Measurements from ENCODE around the gene TGOLN2.
"Not testable (repeated sequence)": the region's sequence is repeated elsewhere in the genome, so short reads cannot be mapped to it uniquely, and the experiment has no call there.

Gene TGOLN2
- total RNA-seq: 228 to 299 (median 230) reads per million in 3 donors

DNA sequence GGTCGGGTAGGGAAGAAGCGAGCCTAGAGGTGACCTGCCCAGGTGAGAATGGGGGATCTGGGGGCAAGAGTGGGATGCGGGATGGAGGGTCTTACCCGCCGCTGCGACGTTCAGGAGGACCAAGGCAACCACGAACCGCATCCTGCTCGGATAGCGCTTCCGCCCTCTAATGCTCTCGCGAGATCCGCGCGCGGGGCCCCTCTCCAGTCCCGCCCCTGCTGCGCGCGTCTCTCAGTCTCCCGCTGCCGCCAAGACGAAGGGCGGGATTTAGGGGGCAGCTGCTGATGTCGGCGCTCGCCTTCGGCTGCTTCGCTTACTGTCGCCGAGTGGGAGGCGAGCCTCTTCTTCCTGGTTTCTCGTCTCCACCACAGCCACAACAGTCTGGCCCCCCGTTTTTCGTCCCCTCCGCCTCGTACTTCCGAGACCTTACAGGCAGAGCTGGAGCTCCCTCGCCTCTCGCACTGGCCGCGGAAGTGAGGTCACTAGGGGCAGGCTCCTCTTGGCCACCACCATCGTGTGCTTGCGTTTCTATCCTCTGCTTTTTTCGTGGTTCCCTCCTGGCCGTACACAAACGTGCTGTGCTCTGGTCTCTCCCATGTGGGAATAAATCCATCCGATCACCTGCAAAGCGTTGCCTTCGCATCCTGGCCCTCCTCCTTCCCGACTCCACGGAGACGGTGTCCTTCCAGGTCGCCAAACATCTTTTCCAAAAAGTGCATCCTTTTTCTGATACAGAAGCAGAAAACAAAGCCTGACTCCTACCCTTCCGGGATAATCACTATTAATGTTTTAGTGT is at the start of gene TGOLN2:
Gene TGOLN2 (minus strand): TSS at position 168 of the 796 bp plus-strand sequence. CDS start 27 bp downstream, at position 141.
- Histone ChIP-seq H3K9me3 (ENCODE audit: control insufficient read depth, low read length) (no peaks in the 10 kb centered on the region), H3K4me1 (ENCODE audit: control insufficient read depth, insufficient read depth, low read length, poor library complexity, severe bottlenecking) (peaks cover 26% of the 10 kb centered on the region), H3K27ac (ENCODE audit: insufficient read depth, low read length, poor library complexity, severe bottlenecking) (peak within 1 kb of the TSS; percentile 95), H3K4me3 (ENCODE audit: insufficient read depth, low read depth, low read length, poor library complexity, severe bottlenecking) (peak within 1 kb of the TSS; percentile 82), H3K36me3 (ENCODE audit: control insufficient read depth, insufficient read depth, low read length) (peaks cover 18% of the 10 kb centered on the region), H3K27me3 (replicated peaks; ENCODE audit: control insufficient read depth, insufficient read depth, low read length, poor library complexity, severe bottlenecking) (no peaks in the 10 kb centered on the region)
- DNase-seq: peak; percentile 84 to 89 (median 85)

- Histone ChIP-seq H3K4me1 (ENCODE audit: control insufficient read depth, insufficient read depth, low read length, poor library complexity, severe bottlenecking) (no peaks in the 10 kb centered on the region), H3K9me3 (ENCODE audit: control insufficient read depth, low read length) (no peaks in the 10 kb centered on the region), H3K36me3 (ENCODE audit: control insufficient read depth, insufficient read depth, low read length) (peaks cover 25% of the 10 kb centered on the region), H3K27ac (ENCODE audit: insufficient read depth, low read length, poor library complexity, severe bottlenecking) (no peak overlapping the region), H3K4me3 (ENCODE audit: insufficient read depth, low read depth, low read length, poor library complexity, severe bottlenecking) (no peak overlapping the region), H3K27me3 (replicated peaks; ENCODE audit: control insufficient read depth, insufficient read depth, low read length, poor library complexity, severe bottlenecking) (no peaks in the 10 kb centered on the region)
- no peak for DNase-seq
Measured at GRCh38 chr2:85377083-85377482, 49.3 kb upstream of the TGOLN2 start.

GRCh38 chr2:85376291-85377065 is 48.7 kb upstream of the TGOLN2 start:
- DNase-seq: no peak
- peaks cover 25% of the 10 kb centered on the region for H3K36me3 ChIP-seq (ENCODE audit: control insufficient read depth, insufficient read depth, low read length)
- H3K27me3 ChIP-seq (replicated peaks; ENCODE audit: control insufficient read depth, insufficient read depth, low read length, poor library complexity, severe bottlenecking): no peaks in the 10 kb centered on the region
- no peak overlapping the region for H3K4me3 ChIP-seq (ENCODE audit: insufficient read depth, low read depth, low read length, poor library complexity, severe bottlenecking)
- no peaks in the 10 kb centered on the region for H3K9me3 ChIP-seq (ENCODE audit: control insufficient read depth, low read length)
- H3K27ac ChIP-seq (ENCODE audit: insufficient read depth, low read length, poor library complexity, severe bottlenecking): no peak overlapping the region
- H3K4me1 ChIP-seq (ENCODE audit: control insufficient read depth, insufficient read depth, low read length, poor library complexity, severe bottlenecking): no peaks in the 10 kb centered on the region

GRCh38 chr2:85371045-85371444 is 43.3 kb upstream of the TGOLN2 start:
- Histone ChIP-seq H3K4me3 (ENCODE audit: insufficient read depth, low read depth, low read length, poor library complexity, severe bottlenecking) (no peak overlapping the region), H3K9me3 (ENCODE audit: control insufficient read depth, low read length) (no peaks in the 10 kb centered on the region), H3K36me3 (ENCODE audit: control insufficient read depth, insufficient read depth, low read length) (peaks cover 6% of the 10 kb centered on the region), H3K4me1 (ENCODE audit: control insufficient read depth, insufficient read depth, low read length, poor library complexity, severe bottlenecking) (no peaks in the 10 kb centered on the region), H3K27ac (ENCODE audit: insufficient read depth, low read length, poor library complexity, severe bottlenecking) (no peak overlapping the region), H3K27me3 (replicated peaks; ENCODE audit: control insufficient read depth, insufficient read depth, low read length, poor library complexity, severe bottlenecking) (no peaks in the 10 kb centered on the region)
- DNase-seq: no peak

- Histone ChIP-seq H3K27ac (ENCODE audit: insufficient read depth, low read length, poor library complexity, severe bottlenecking) (no peak overlapping the region), H3K9me3 (ENCODE audit: control insufficient read depth, low read length) (no peaks in the 10 kb centered on the region), H3K4me3 (ENCODE audit: insufficient read depth, low read depth, low read length, poor library complexity, severe bottlenecking) (no peak overlapping the region), H3K27me3 (replicated peaks; ENCODE audit: control insufficient read depth, insufficient read depth, low read length, poor library complexity, severe bottlenecking) (no peaks in the 10 kb centered on the region), H3K4me1 (ENCODE audit: control insufficient read depth, insufficient read depth, low read length, poor library complexity, severe bottlenecking) (no peaks in the 10 kb centered on the region), H3K36me3 (ENCODE audit: control insufficient read depth, insufficient read depth, low read length) (peaks cover 6% of the 10 kb centered on the region)
- no peak for DNase-seq
Measured at GRCh38 chr2:85369500-85369899, 41.7 kb upstream of the TGOLN2 start.

- Histone ChIP-seq H3K27me3 (replicated peaks; ENCODE audit: control insufficient read depth, insufficient read depth, low read length, poor library complexity, severe bottlenecking) (no peaks in the 10 kb centered on the region), H3K9me3 (ENCODE audit: control insufficient read depth, low read length) (no peaks in the 10 kb centered on the region), H3K36me3 (ENCODE audit: control insufficient read depth, insufficient read depth, low read length) (peaks cover 6% of the 10 kb centered on the region), H3K4me1 (ENCODE audit: control insufficient read depth, insufficient read depth, low read length, poor library complexity, severe bottlenecking) (no peaks in the 10 kb centered on the region), H3K4me3 (ENCODE audit: insufficient read depth, low read depth, low read length, poor library complexity, severe bottlenecking) (no peak overlapping the region), H3K27ac (ENCODE audit: insufficient read depth, low read length, poor library complexity, severe bottlenecking) (no peak overlapping the region)
- no peak for DNase-seq
Measured at GRCh38 chr2:85368921-85369320, 41.1 kb upstream of the TGOLN2 start.

DNA sequence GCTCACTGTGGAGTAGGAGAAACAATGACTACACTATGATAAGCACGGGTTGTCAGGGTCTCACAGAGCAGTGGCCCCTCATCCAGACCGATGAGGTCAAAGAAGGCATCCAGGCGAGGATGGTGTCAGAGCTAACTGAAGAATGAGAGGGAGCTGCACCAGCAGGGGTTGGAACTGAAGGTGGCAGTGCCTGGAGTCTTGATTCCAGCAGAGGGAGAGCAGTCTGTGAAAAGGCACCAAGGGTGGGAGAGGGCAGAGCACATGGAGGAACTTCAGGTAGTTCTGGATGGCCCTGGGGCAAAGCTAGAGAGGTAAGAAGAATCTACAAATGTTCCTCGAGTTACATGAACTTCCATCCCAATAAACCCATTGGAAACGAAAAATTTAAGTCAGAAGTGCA is 39.4 kb upstream of the TGOLN2 start:
- H3K27ac ChIP-seq (ENCODE audit: insufficient read depth, low read length, poor library complexity, severe bottlenecking): no peak overlapping the region
- no peaks in the 10 kb centered on the region for H3K9me3 ChIP-seq (ENCODE audit: control insufficient read depth, low read length)
- peaks cover 13% of the 10 kb centered on the region for H3K36me3 ChIP-seq (ENCODE audit: control insufficient read depth, insufficient read depth, low read length)
- H3K4me3 ChIP-seq (ENCODE audit: insufficient read depth, low read depth, low read length, poor library complexity, severe bottlenecking): no peak overlapping the region
- DNase-seq: no peak
- no peaks in the 10 kb centered on the region for H3K4me1 ChIP-seq (ENCODE audit: control insufficient read depth, insufficient read depth, low read length, poor library complexity, severe bottlenecking)
- no peaks in the 10 kb centered on the region for H3K27me3 ChIP-seq (replicated peaks; ENCODE audit: control insufficient read depth, insufficient read depth, low read length, poor library complexity, severe bottlenecking)

DNA sequence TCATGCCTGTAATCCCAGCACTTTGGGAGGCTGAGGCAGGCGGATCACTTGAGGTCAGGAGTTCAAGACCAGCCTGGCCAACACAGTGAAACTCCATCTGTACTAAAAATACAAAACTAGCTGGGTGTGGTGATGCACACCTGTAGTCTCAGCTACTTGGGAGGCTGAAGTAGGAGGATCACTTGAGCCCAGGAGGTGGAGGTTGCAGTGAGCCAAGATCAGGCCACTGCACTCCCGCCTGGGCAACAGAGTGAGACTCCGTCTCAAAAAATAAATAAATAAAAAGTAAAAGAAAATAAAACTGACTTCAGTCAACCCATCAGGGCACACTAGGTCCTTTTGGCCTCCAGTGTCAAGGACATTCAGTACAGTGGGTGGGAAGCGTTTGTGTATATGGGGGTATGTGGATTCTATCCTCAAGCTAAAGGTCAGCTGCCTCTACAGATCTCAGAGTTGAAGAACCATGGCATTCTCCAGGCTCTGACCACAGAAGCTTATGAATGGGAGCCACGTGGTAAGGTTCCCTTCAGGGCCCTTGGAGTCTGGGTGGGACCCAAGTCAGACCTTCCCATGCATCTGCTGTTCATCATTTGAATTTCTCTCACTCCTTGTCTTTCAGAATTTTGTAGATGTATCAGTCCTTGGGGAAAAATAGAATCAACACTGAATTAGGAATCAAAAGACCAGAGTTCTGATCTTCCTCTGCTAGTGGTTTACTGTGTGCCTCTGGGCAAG is 35.0 kb upstream of the TGOLN2 start:
- not testable (repeated sequence) for H3K4me3 ChIP-seq (ENCODE audit: insufficient read depth, low read depth, low read length, poor library complexity, severe bottlenecking); H3K27me3 ChIP-seq (replicated peaks; ENCODE audit: control insufficient read depth, insufficient read depth, low read length, poor library complexity, severe bottlenecking); H3K9me3 ChIP-seq (ENCODE audit: control insufficient read depth, low read length); H3K4me1 ChIP-seq (ENCODE audit: control insufficient read depth, insufficient read depth, low read length, poor library complexity, severe bottlenecking); DNase-seq; H3K27ac ChIP-seq (ENCODE audit: insufficient read depth, low read length, poor library complexity, severe bottlenecking)
- H3K36me3 ChIP-seq (ENCODE audit: control insufficient read depth, insufficient read depth, low read length): peaks cover 19% of the 10 kb centered on the region

DNA sequence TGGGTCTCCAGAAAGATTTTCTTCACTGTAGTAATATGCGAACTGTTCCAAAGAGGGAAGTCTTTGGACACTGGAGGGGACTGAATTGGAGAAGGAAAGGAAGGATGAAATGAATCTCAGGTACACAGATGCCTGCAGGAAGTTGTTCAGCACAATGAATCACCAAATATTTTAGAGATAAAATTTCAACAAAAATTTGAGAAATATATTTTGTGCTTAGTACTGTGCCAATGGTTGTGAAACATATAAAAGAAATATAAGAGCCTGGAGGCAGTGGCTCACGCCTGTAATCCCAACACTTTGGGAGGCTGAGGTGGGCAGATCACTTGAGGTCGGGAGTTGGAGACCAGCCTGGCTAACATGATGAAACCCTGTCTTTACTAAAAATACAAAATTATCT is 29.9 kb upstream of the TGOLN2 start:
- Histone ChIP-seq H3K4me3 (ENCODE audit: insufficient read depth, low read depth, low read length, poor library complexity, severe bottlenecking) (no peak overlapping the region), H3K27ac (ENCODE audit: insufficient read depth, low read length, poor library complexity, severe bottlenecking) (no peak overlapping the region), H3K9me3 (ENCODE audit: control insufficient read depth, low read length) (no peaks in the 10 kb centered on the region), H3K36me3 (ENCODE audit: control insufficient read depth, insufficient read depth, low read length) (peaks cover 14% of the 10 kb centered on the region), H3K4me1 (ENCODE audit: control insufficient read depth, insufficient read depth, low read length, poor library complexity, severe bottlenecking) (peaks cover 23% of the 10 kb centered on the region), H3K27me3 (replicated peaks; ENCODE audit: control insufficient read depth, insufficient read depth, low read length, poor library complexity, severe bottlenecking) (no peaks in the 10 kb centered on the region)
- no peak for DNase-seq
